Neuronal stem cell (in vitro differentiated cells): ENCODE results near the gene SYNE2.

Source experiments
- DNase-seq: peaks from one replicate; pipeline ENCODE4 v3.0.0-alpha.2; 2013; ENCODE audit warnings: low spot score
- H2AFZ ChIP-seq: one replicate; pipeline ENCODE4 v1.6.1; 2013; ENCODE audit warnings: mild to moderate bottlenecking, low read length, inconsistent platforms
- H2AK5ac ChIP-seq: 2 replicates; pipeline ENCODE4 v1.6.1; 2013; ENCODE audit warnings: low read depth, mild to moderate bottlenecking, inconsistent platforms, low read length, moderate library complexity, mixed read lengths
- H2BK120ac ChIP-seq: 2 replicates; pipeline ENCODE4 v1.6.1; 2013; ENCODE audit warnings: low read depth, mild to moderate bottlenecking, inconsistent platforms, low read length, moderate library complexity, mixed read lengths
- H2BK12ac ChIP-seq: one replicate; pipeline ENCODE4 v1.6.1; 2013; ENCODE audit warnings: low read length, inconsistent platforms
- H2BK15ac ChIP-seq: 2 replicates; pipeline ENCODE4 v1.6.1; 2013; ENCODE audit warnings: mild to moderate bottlenecking, low read length, inconsistent platforms, mixed read lengths
- H2BK5ac ChIP-seq: one replicate; pipeline ENCODE4 v1.6.1; 2013; ENCODE audit warnings: inconsistent platforms, mild to moderate bottlenecking, low read length, moderate library complexity
- H3K14ac ChIP-seq: one replicate; pipeline ENCODE4 v1.6.1; 2013; ENCODE audit warnings: low read length, inconsistent platforms
- H3K18ac ChIP-seq: 2 replicates; pipeline ENCODE4 v1.6.1; 2013; ENCODE audit warnings: low read length, inconsistent platforms
- H3K23ac ChIP-seq: 2 replicates; pipeline ENCODE4 v1.6.1; 2013; ENCODE audit warnings: low read depth, mild to moderate bottlenecking, mixed read lengths, low read length, inconsistent platforms; ENCODE audit not compliant: poor library complexity
- H3K27ac ChIP-seq: replicated peaks from 3 replicates; pipeline ENCODE4 v1.5.1; 2013; ENCODE audit warnings: low read length, inconsistent platforms
- H3K27me3 ChIP-seq, 3 experiments: 2 replicates each; pipeline ENCODE4 v1.6.1; 2013; ENCODE audit warnings: low read length in 3 of 3, mild to moderate bottlenecking in 2 of 3, inconsistent platforms in 1 of 3, low read depth in 1 of 3, mixed read lengths in 1 of 3, moderate library complexity in 1 of 3; ENCODE audit not compliant: control insufficient read depth in 3 of 3, insufficient read depth in 3 of 3
- H3K36me3 ChIP-seq, 2 donors: replicated peaks in 1 of 2; 2 replicates each; pipeline ENCODE4 v1.6.1; 2013; ENCODE audit warnings: low read length in 2 of 2; ENCODE audit not compliant: control insufficient read depth in 2 of 2, insufficient read depth in 2 of 2
- H3K4ac ChIP-seq: 2 replicates; pipeline ENCODE4 v1.6.1; 2013; ENCODE audit warnings: inconsistent platforms, mild to moderate bottlenecking, low read length, moderate library complexity
- H3K4me1 ChIP-seq, 2 donors: 1 replicate in 1 of 2; 2 replicates in 1 of 2; pipeline ENCODE4 v1.6.1; 2013; ENCODE audit warnings: low read length in 2 of 2, low read depth in 1 of 2; ENCODE audit not compliant: control insufficient read depth in 2 of 2, insufficient read depth in 1 of 2
- H3K4me2 ChIP-seq: one replicate; pipeline ENCODE4 v1.6.1; 2013; ENCODE audit warnings: mild to moderate bottlenecking, low read length, inconsistent platforms; ENCODE audit not compliant: insufficient read depth, poor library complexity, severe bottlenecking
- H3K4me3 ChIP-seq, 2 donors: 2 replicates each; pipeline ENCODE4 v1.5.1; 2013; ENCODE audit warnings: low read length in 2 of 2, mild to moderate bottlenecking in 2 of 2, inconsistent platforms in 1 of 2, moderate library complexity in 1 of 2
- H3K79me1 ChIP-seq: one replicate; pipeline ENCODE4 v1.6.1; 2013; ENCODE audit warnings: low read depth, mild to moderate bottlenecking, inconsistent platforms, low read length, moderate library complexity
- H3K9ac ChIP-seq: one replicate; pipeline ENCODE4 v1.6.1; 2013; ENCODE audit warnings: mild to moderate bottlenecking, low read depth, low read length, inconsistent platforms; ENCODE audit not compliant: poor library complexity
- H3K9me3 ChIP-seq, 2 donors: replicated peaks in 1 of 2; 2 replicates each; pipeline versions ENCODE3 to v1.6.1; 2013; ENCODE audit warnings: low read length in 2 of 2, mild to moderate bottlenecking in 2 of 2, inconsistent platforms in 1 of 2, low read depth in 1 of 2, mixed read lengths in 1 of 2, moderate library complexity in 1 of 2; ENCODE audit not compliant: control insufficient read depth in 2 of 2, insufficient read depth in 1 of 2
- H4K8ac ChIP-seq: one replicate; pipeline ENCODE4 v1.6.1; 2013; ENCODE audit warnings: low read depth, mild to moderate bottlenecking, inconsistent platforms, low read length, moderate library complexity
- H4K91ac ChIP-seq: one replicate; pipeline ENCODE4 v1.6.1; 2013; ENCODE audit warnings: low read length, low read depth, mild to moderate bottlenecking, inconsistent platforms; ENCODE audit not compliant: poor library complexity
- WGBS, 2 donors: extraction: QIAGEN DNeasy Blood & Tissue Kit; methylation state at CpG; one replicate each; pipeline ENCODE4 v1.1.7; 2013; ENCODE audit warnings: missing lambda C conversion rate in 2 of 2, mixed read lengths in 1 of 2; ENCODE audit not compliant: insufficient read length in 2 of 2, insufficient replicate concordance in 1 of 2; ENCODE audit errors: extremely low coverage in 2 of 2; 5-methylcytosine and 5-hydroxymethylcytosine counted together

Gene SYNE2

GRCh38 chr14:64170181-64170580 is 317.4 kb downstream of the SYNE2 start:
- no peak for DNase-seq
- H3K9me3 ChIP-seq, result peaks cover 0 to 3% of the 10 kb centered on the region in 2 donors
- H3K9ac ChIP-seq, result no peak overlapping the region
- no peak overlapping the region for H2BK15ac ChIP-seq
- H3K27ac ChIP-seq, result no peak overlapping the region
- H3K23ac ChIP-seq, result no peak overlapping the region
- H3K79me1 ChIP-seq, result no peaks in the 10 kb centered on the region
- no peaks in the 10 kb centered on the region for H3K27me3 ChIP-seq
- H3K4me1 ChIP-seq, result no peaks in the 10 kb centered on the region
- peak overlapping the region in 1 of 2 donors; percentile 51 for H3K4me3 ChIP-seq
- no CpG with 5 or more reads among the region's 8 CpGs for WGBS, 2 donors
- no peak overlapping the region for H3K14ac ChIP-seq
- peaks cover 27 to 89% of the 10 kb centered on the region in 2 donors for H3K36me3 ChIP-seq
- H4K91ac ChIP-seq, result no peak overlapping the region
- H3K4me2 ChIP-seq, result no peak overlapping the region
- H2BK120ac ChIP-seq, result no peak overlapping the region
- no peak overlapping the region for H2AFZ ChIP-seq
- H3K4ac ChIP-seq, result no peak overlapping the region
- no peak overlapping the region for H4K8ac ChIP-seq
- no peak overlapping the region for H2BK12ac ChIP-seq
- H3K18ac ChIP-seq, result no peak overlapping the region
- H2AK5ac ChIP-seq, result no peak overlapping the region
- H2BK5ac ChIP-seq, result no peak overlapping the region

GRCh38 chr14:64174922-64175782 is 322.3 kb downstream of the SYNE2 start:
- H2BK5ac ChIP-seq, result no peak overlapping the region
- no peak overlapping the region for H2BK12ac ChIP-seq
- no peak overlapping the region for H2AK5ac ChIP-seq
- H3K27me3 ChIP-seq, result no peaks in the 10 kb centered on the region
- no peak overlapping the region for H2AFZ ChIP-seq
- H3K4ac ChIP-seq, result no peak overlapping the region
- no peaks in the 10 kb centered on the region for H3K4me1 ChIP-seq
- no peak overlapping the region for H2BK15ac ChIP-seq
- H3K18ac ChIP-seq, result no peak overlapping the region
- H2BK120ac ChIP-seq, result no peak overlapping the region
- peaks cover 0 to 2% of the 10 kb centered on the region in 2 donors for H3K9me3 ChIP-seq
- H3K14ac ChIP-seq, result no peak overlapping the region
- DNase-seq, result no peak
- no CpG with 5 or more reads among the region's 2 CpGs for WGBS, 2 donors
- H3K23ac ChIP-seq, result no peak overlapping the region
- H3K4me2 ChIP-seq, result no peak overlapping the region
- H3K27ac ChIP-seq, result no peak overlapping the region
- H4K91ac ChIP-seq, result no peak overlapping the region
- H3K9ac ChIP-seq, result no peak overlapping the region
- no peak overlapping the region for H3K4me3 ChIP-seq
- H3K36me3 ChIP-seq, result peaks cover 16 to 87% of the 10 kb centered on the region in 2 donors
- no peak overlapping the region for H4K8ac ChIP-seq
- H3K79me1 ChIP-seq, result no peaks in the 10 kb centered on the region

- no peaks in the 10 kb centered on the region for H3K27me3 ChIP-seq
- H3K36me3 ChIP-seq, result peaks cover 9 to 86% of the 10 kb centered on the region in 2 donors
- H3K18ac ChIP-seq, result no peak overlapping the region
- no peak overlapping the region for H2BK5ac ChIP-seq
- H2AFZ ChIP-seq, result no peak overlapping the region
- no peak overlapping the region for H4K91ac ChIP-seq
- no peak overlapping the region for H3K14ac ChIP-seq
- no peak overlapping the region for H4K8ac ChIP-seq
- no peak overlapping the region for H3K4me3 ChIP-seq
- H3K9me3 ChIP-seq, result peaks cover 0 to 2% of the 10 kb centered on the region in 2 donors
- no CpG with 5 or more reads among the region's 2 CpGs for WGBS, 2 donors
- no peak overlapping the region for H3K9ac ChIP-seq
- no peak overlapping the region for H2BK12ac ChIP-seq
- H2AK5ac ChIP-seq, result no peak overlapping the region
- no peak overlapping the region for H3K27ac ChIP-seq
- no peaks in the 10 kb centered on the region for H3K4me1 ChIP-seq
- no peak overlapping the region for H3K4me2 ChIP-seq
- no peak overlapping the region for H3K23ac ChIP-seq
- H3K79me1 ChIP-seq, result no peaks in the 10 kb centered on the region
- H2BK120ac ChIP-seq, result no peak overlapping the region
- H3K4ac ChIP-seq, result no peak overlapping the region
- DNase-seq, result no peak
- H2BK15ac ChIP-seq, result no peak overlapping the region
These were observed 323.5 kb downstream of the SYNE2 start for GRCh38 chr14:64176330-64176729.

- H4K91ac ChIP-seq, result no peak overlapping the region
- no peaks in the 10 kb centered on the region for H3K27me3 ChIP-seq
- no peak overlapping the region for H3K9ac ChIP-seq
- no peak overlapping the region for H4K8ac ChIP-seq
- H2AK5ac ChIP-seq, result no peak overlapping the region
- no peak overlapping the region for H3K4me3 ChIP-seq
- H3K4me1 ChIP-seq, result peaks cover 0 to 1% of the 10 kb centered on the region in 2 donors
- H3K79me1 ChIP-seq, result no peaks in the 10 kb centered on the region
- H3K27ac ChIP-seq, result no peak overlapping the region
- H3K9me3 ChIP-seq, result peaks cover 0 to 2% of the 10 kb centered on the region in 2 donors
- no peak overlapping the region for H3K4me2 ChIP-seq
- H2BK120ac ChIP-seq, result no peak overlapping the region
- no peak for DNase-seq
- no peak overlapping the region for H2BK12ac ChIP-seq
- no peak overlapping the region for H2BK15ac ChIP-seq
- no peak overlapping the region for H3K18ac ChIP-seq
- H3K14ac ChIP-seq, result no peak overlapping the region
- no peak overlapping the region for H3K23ac ChIP-seq
- no peak overlapping the region for H3K4ac ChIP-seq
- peaks cover 4 to 75% of the 10 kb centered on the region in 2 donors for H3K36me3 ChIP-seq
- H2BK5ac ChIP-seq, result no peak overlapping the region
- no CpG with 5 or more reads among the region's 3 CpGs for WGBS, 2 donors
- H2AFZ ChIP-seq, result no peak overlapping the region
These were observed 326.0 kb downstream of the SYNE2 start for GRCh38 chr14:64178814-64179213.
